Measurements from ENCODE around the gene CLDN7. TPM values are rescaled to one million over a fixed set of nuclear protein-coding genes. Genes with fewer than 3 reads are reported as not detected.

CLDN7 gene
- total RNA-seq, 4 donors from 2014 or later, result 7.7 to 14.5 (median 11.0) TPM

DNA sequence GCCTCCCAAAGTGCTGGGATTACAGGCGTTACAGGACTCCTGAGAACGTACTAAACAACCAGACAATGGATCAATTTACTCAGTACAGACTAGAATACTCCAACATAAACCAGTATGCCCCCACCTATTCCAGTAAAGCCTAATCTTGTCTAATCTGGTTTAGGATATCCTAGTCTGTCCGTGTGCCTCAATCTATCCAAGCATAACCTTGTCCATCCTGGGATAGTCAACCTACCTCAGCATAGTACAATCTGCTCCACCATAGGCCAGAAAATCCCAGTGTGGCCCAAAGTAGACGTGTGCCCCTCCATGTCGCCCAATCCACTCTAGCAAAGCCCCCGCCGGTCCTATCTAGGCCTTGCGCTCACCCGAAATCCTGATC is 28.6 kb downstream of the CLDN7 start:
- no peak for TF ChIP-seq POLR2AphosphoS5 (IDR thresholded peaks at IDR 0.05)
- TF ChIP-seq POLR2A (IDR thresholded peaks at IDR 0.05), result no peak
- TF ChIP-seq, protein P1, sequence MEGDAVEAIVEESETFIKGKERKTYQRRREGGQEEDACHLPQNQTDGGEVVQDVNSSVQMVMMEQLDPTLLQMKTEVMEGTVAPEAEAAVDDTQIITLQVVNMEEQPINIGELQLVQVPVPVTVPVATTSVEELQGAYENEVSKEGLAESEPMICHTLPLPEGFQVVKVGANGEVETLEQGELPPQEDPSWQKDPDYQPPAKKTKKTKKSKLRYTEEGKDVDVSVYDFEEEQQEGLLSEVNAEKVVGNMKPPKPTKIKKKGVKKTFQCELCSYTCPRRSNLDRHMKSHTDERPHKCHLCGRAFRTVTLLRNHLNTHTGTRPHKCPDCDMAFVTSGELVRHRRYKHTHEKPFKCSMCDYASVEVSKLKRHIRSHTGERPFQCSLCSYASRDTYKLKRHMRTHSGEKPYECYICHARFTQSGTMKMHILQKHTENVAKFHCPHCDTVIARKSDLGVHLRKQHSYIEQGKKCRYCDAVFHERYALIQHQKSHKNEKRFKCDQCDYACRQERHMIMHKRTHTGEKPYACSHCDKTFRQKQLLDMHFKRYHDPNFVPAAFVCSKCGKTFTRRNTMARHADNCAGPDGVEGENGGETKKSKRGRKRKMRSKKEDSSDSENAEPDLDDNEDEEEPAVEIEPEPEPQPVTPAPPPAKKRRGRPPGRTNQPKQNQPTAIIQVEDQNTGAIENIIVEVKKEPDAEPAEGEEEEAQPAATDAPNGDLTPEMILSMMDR (IDR thresholded peaks at IDR 0.05), result no peak
- TF ChIP-seq EP300 (IDR thresholded peaks at IDR 0.05), result no peak
- Histone ChIP-seq H3K4me3 (peak overlapping the region; percentile 83), H3K9me3 (no peaks in the 10 kb centered on the region), H3K36me3 (peaks cover 12% of the 10 kb centered on the region), H3K27me3 (no peaks in the 10 kb centered on the region), H3K27ac (peak overlapping the region; percentile 87), H3K4me1 (peaks cover 66% of the 10 kb centered on the region)
- 0% methylated on average over 9 of the region's 9 CpGs for whole genome bisulfite sequencing
- no peak for DNase-seq (ENCODE audit: low spot score in 2 of 2)

DNA sequence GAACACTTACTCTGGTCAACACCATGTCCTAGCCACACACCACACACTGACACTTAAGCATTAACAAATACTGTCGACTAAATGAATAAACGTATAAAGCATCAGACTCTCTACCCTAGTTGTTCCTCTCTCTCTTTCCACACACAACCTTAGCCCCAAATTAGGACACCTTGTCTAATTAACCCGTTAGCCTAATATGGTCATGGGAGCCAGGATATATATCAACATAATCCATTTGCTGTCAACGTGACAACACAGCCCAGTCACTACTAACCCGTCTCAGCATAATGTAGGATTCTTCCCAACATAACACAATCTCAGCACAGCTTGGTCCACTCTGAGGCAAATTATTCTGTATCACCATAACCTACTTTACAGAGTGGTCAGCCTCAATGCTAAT is 30.2 kb downstream of the CLDN7 start:
- DNase-seq (ENCODE audit: low spot score in 2 of 2), result no peak
- Histone ChIP-seq H3K36me3 (peaks cover 23% of the 10 kb centered on the region), H3K4me3 (no peak overlapping the region), H3K27ac (no peak overlapping the region), H3K4me1 (peaks cover 63% of the 10 kb centered on the region), H3K27me3 (no peaks in the 10 kb centered on the region), H3K9me3 (no peaks in the 10 kb centered on the region)
- TF ChIP-seq, protein P1 (IDR thresholded peaks at IDR 0.05), result no peak
- no peak for TF ChIP-seq EP300 (IDR thresholded peaks at IDR 0.05)
- no peak for TF ChIP-seq POLR2A (IDR thresholded peaks at IDR 0.05)
- no peak for TF ChIP-seq POLR2AphosphoS5 (IDR thresholded peaks at IDR 0.05)
- 79% methylated on average over 5 of the region's 5 CpGs for WGBS

DNA sequence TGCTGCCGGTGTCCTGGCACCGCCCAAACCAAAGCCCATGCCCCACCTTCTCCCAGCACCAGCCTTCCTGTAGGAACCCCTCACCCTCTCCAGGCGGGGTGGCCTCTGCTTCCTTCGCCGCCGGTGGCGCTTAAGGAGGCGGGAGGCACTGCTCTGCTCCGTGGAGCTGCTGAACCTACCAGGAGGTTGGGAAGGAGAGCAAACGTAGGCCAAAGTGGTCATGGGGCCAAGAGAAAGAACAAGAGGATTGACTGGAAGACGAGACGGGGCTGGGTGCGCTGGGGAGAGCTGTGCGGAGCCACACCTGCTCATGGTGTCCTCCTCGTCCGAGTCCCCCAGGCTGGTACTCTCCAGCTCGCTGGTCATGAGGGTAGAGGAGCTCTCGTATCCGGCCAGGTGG is 32.8 kb downstream of the CLDN7 start:
- TF ChIP-seq EP300 (IDR thresholded peaks at IDR 0.05) (no peak), POLR2AphosphoS5 (IDR thresholded peaks at IDR 0.05) (no peak), POLR2A (IDR thresholded peaks at IDR 0.05) (no peak)
- Histone ChIP-seq H3K9me3 (no peaks in the 10 kb centered on the region), H3K4me1 (peaks cover 38% of the 10 kb centered on the region), H3K27me3 (no peaks in the 10 kb centered on the region), H3K36me3 (peaks cover 50% of the 10 kb centered on the region), H3K27ac (no peak overlapping the region), H3K4me3 (no peak overlapping the region)
- WGBS, result 95% methylated on average over 19 of the region's 19 CpGs
- no peak for DNase-seq (ENCODE audit: low spot score in 2 of 2)

DNA sequence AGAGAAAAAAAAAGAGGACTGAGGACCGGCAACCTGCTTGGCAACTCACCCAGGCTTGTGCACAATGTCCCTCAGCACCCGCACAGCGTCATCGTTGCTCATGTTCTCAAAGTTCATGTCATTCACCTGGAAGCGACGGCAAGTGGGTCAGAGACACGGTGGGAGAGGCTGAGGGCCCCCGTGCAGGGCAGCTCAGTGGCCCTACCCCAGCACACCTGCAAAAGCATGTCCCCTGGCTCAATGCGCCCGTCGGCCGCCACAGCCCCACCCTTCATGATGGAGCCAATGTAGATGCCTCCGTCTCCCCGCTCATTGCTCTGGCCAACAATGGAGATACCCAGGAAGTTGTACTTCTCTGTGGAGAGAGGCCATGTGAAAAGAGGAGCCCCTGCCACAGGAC is 33.4 kb downstream of the CLDN7 start:
- peaks cover 37% of the 10 kb centered on the region for H3K4me1 ChIP-seq
- WGBS, result 86% methylated on average over 14 of the region's 14 CpGs
- H3K4me3 ChIP-seq, result no peak overlapping the region
- H3K27ac ChIP-seq, result peak overlapping the region; percentile 39
- no peaks in the 10 kb centered on the region for H3K27me3 ChIP-seq
- H3K9me3 ChIP-seq, result no peaks in the 10 kb centered on the region
- DNase-seq (ENCODE audit: low spot score in 2 of 2), result no peak
- H3K36me3 ChIP-seq, result peaks cover 55% of the 10 kb centered on the region
- TF ChIP-seq POLR2A (IDR thresholded peaks at IDR 0.05) (no peak), POLR2AphosphoS5 (IDR thresholded peaks at IDR 0.05) (no peak), EP300 (IDR thresholded peaks at IDR 0.05) (no peak)
- TF ChIP-seq, protein P1 (IDR thresholded peaks at IDR 0.05), result no peak

DNA sequence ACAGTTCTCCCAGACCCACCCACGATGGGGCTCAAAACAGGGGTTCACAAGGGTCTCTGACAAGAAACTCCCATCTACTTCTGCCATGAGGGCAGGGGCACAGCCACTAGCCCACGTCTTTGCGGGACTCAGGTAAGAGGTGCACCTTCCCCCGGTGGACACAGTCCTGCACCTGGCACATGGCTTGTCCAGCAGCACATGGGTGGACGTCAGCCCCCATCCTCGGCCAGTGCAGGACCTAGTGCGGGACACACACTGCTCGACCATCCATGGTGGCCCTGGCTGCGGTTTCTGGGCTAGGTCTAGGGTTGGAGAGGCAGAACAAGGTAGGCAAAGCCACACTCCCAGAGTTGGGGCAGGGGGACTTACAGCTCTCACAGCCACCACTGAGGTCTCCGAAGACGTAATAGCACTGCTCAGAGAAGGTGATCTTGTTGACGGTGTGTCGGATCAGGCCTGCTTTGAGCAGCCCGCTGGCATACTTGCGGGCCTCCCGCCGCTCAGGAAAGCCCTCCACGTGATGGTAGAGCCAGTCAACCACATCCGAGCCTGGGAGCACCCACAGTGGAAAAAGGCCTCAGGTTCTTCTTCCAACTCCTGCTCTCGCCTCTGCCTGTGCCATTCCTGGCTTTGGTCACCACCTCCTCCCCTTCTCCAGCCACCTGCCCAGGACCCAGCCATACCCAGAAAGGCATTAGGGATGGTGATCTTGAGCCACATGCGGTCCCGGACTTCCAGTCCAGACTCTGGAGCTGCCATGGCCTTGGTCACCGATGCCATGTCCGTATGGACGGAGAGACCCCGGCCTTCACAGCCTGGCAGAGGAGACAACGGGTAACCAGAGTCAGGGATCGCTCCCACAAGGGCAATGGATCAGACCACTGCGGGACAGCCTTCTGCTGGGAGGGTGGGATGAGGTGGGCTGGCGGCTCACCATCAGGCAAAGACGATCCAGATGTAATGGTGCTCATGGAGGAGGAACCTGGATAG is 35.3 kb downstream of the CLDN7 start:
- Histone ChIP-seq H3K4me1 (peaks cover 26% of the 10 kb centered on the region), H3K36me3 (peaks cover 74% of the 10 kb centered on the region), H3K27me3 (no peaks in the 10 kb centered on the region), H3K27ac (peak overlapping the region; percentile 52), H3K4me3 (no peak overlapping the region), H3K9me3 (no peaks in the 10 kb centered on the region)
- TF ChIP-seq POLR2A (IDR thresholded peaks at IDR 0.05) (no peak), EP300 (IDR thresholded peaks at IDR 0.05) (no peak)
- DNase-seq (ENCODE audit: low spot score in 2 of 2), result no peak
- 94% methylated on average over 26 of the region's 31 CpGs for WGBS

DNA sequence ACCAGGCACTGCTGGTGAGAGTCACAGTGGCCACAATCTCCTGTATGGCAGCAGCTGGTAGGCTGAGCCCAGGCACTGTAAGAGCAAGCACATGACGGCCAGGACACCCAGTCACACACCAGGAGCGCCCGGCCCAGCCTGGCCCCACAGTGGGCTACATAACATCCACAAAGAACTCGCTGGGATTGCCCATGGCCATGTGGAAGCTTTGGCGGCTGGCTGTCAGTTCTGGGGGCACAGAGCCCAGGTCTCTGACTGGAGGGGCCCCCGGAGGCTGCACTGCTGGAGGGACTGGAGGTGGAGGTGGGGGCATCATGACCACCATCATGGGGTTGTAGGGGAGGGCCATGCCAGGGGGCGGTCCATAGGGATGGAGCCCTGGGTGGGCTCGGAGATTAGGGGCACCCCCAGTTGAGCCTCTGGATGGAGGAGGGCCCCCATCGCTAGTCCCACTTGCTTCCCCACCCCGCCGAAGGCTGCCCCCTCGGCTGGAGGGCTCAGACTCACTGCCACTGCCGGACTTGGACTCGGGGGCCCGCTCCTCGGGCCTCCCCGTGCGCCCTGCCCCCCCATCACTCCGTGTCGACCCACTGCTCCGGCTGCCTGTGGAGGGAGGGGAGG is 36.5 kb downstream of the CLDN7 start:
- 79% methylated on average over 16 of the region's 21 CpGs for WGBS
- no peak overlapping the region for H3K27ac ChIP-seq
- peaks cover 74% of the 10 kb centered on the region for H3K36me3 ChIP-seq
- no peaks in the 10 kb centered on the region for H3K9me3 ChIP-seq
- H3K4me1 ChIP-seq, result peaks cover 30% of the 10 kb centered on the region
- TF ChIP-seq EP300 (IDR thresholded peaks at IDR 0.05) (no peak), POLR2A (IDR thresholded peaks at IDR 0.05) (no peak), POLR2AphosphoS5 (IDR thresholded peaks at IDR 0.05) (no peak)
- TF ChIP-seq, protein P1 (IDR thresholded peaks at IDR 0.05), result no peak
- H3K4me3 ChIP-seq, result no peak overlapping the region
- no peaks in the 10 kb centered on the region for H3K27me3 ChIP-seq
- no peak for DNase-seq (ENCODE audit: low spot score in 2 of 2)
